EL (cell line): ENCODE measurements around the gene ABHD8.

Source experiments
- DNase-seq: peaks from one replicate; pipeline ENCODE4 v3.0.0-alpha.2; 2016

The ABHD8 gene, protein sequence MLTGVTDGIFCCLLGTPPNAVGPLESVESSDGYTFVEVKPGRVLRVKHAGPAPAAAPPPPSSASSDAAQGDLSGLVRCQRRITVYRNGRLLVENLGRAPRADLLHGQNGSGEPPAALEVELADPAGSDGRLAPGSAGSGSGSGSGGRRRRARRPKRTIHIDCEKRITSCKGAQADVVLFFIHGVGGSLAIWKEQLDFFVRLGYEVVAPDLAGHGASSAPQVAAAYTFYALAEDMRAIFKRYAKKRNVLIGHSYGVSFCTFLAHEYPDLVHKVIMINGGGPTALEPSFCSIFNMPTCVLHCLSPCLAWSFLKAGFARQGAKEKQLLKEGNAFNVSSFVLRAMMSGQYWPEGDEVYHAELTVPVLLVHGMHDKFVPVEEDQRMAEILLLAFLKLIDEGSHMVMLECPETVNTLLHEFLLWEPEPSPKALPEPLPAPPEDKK

DNA sequence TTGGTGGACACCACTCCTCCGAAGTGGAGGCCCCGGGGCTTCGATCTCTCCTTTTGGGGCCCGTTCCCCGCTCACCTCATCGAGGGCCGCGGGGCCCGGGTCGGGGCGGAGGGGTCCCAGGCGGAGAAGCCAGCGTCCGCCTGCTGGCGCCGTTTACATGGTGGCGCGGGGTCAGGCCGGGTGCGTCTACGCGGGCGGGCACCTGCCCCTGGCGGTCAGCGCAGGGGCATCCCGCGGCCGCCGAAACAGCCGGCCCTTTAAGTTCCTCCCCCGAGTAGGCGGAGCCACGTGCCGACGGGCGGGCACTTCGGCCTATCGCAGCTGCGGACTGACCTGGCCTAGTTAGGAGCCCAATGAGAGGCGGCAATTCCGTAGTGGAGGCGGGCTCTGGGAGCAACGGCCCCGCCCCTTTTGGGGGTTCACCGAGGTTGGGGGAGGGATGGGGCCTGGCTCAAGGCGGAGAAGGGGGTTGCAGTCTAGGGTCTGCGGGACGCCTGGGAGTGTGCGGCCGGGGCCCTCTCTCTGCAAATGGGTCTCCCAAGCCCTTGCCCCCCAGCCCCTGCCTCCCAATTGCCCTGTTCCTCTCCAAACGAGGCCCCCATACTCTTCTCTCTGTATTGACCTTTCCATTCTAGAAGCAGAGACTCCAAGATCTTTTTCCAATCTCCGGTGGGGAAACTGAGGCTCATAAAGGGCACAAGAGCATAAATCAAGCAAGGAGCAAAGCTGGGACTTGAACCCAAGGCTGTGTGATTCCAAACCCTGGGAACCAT, at the start of gene ABHD8:
Gene ABHD8 (minus strand): TSS at position 259 of the 773 bp plus-strand sequence. CDS start 1,809 bp downstream, outside the sequence.
- peak; percentile 95 for DNase-seq

DNA sequence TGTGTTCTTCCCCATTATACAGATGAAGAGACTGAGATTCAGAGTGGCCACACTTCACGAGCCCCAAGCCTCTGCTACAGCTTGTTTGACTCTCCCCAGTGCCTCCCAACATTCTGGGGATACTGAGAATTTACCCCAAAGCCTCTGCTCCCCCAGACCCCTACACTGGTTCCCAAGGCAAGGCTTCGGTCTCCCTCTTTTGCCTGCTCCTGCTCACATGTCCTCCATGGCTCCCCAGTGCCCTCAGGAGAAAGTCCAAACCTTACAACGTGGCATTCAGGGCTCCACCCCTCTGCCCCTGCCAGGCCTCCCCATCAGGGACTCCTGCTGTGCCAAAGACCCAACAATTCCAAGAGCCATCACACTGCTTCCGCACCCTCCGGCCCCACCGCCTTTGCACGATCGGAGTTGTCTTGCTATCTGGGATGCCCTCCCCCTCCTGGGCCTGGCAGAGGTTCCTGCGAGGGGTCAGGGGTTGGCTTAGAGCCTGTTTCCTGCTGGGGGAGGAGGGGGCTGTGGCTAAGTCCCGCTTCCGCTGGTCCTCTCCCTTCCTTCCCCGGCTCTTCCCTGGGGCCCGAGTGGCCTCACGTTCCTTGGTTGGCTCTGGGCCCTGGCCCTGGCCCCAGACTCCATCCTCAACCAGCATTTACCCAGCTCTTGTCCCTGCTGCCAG, 49.5 kb upstream of the ABHD8 start:
- DNase-seq: no peak

DNA sequence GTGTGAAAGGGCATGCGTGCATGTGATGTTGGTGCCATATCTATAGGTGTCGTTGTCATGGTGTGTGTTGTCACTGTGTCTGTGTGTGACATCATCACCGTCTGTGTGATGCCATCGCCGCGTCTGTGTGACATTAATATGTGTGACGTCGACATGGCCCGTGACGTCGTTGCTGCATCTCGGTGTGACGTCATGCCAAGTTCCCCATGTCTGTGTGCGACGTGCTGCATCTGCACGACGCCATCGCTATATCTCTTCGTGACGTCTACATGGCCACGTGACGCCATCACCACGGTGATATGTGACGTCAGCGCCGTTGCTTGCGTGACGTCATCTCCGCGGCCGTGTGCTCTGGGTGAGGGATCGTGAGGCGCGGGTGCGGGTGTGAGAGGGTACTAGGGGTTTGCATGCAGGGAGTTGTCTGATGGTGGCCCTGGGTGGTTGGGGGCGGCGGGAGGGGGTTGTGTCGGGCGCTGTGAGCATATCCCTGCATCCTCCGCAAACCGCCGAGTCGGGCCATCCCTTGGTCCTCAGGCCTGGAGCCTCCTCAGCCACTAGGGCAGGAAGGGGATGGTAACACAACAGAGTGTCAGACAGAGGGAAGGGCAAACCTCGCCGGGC, 48.7 kb upstream of the ABHD8 start:
- DNase-seq: no peak

DNA sequence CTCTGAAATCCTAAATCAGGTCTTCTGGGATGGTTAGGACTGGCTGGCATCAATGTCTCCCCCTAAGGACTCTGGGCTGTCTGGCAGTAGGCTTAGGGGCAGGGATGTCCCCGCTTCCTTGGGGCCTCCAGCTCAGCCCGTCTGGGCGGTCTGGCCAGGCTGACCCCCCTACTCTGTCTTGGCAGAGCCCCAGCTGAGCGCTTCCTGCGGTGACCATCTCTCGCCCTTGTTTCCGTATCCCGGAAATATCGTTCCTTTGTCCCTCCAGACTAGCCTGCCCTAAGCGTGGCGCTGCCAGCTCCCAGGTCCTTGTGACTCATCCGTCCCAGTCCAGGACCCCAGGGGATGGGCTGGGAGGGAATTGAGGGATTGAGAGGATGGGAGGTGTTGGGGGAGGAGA, 45.5 kb upstream of the ABHD8 start:
- peak; percentile 76 for DNase-seq

DNA sequence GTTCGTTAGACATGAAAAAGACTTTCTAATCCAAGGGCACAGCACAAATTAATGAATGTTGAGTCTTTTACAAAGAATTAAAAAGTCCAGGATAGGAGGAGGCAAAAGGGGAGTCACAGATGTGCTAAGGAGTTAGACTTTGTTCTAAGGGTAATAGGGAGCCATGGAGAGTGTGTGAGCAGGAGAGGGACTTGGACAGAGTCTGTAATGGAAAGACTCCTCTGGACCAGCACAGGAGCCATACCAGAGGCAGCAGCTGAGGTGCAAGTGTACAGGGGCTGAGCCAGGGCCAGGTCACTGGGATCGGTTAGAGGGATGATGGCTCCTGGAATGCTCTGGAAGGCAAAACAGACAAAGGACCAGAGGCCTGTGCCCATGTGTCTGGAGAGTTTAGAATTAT, 44.7 kb upstream of the ABHD8 start:
- DNase-seq: no peak

DNA sequence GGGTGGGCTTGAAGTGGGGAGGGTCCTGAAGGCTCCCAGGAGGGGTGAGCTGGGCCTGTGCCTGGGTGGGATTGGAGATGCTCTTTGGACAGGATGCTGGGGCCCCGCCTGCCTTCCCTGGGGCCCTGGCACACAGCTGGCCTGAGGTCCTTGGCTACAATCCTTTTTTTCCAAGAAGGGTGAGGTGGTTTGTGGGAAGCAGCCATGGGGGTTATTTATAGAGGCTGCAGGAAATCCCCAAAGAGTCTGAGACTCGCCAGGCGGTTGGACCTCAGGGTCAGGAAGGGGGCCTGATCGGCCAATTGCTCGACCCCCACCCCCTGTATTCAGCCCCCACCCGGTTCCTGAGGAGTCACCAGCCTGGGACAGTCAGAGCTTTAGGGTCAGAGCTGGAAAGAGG, 44.1 kb upstream of the ABHD8 start:
- no peak for DNase-seq

DNA sequence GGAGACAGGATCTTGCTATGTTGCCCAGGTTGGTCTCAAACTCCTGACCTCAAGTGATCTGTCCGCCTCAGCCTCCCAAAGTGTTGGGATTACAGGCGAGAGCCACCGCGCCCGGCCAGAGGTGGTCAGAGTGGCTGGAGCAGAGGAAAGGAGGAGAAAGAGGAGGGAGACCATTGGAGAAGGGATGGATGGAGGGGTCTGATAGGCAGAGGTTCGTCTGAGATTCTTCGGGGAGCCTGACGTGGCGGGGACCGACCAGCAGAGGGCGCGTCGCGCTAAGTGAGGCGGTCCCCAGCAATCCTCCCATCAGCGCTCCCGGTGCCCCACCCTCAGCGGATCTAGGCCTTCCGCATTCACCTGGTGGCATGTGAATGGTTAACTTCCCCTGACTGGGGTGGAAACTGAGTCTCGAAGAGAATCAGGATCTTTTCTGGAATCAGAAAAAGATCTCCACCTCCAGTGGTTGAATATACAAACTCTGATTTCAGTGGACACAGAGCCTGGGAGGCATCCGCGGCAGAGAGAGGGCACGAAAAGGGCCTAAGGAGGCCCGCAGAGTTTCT, 43.0 kb upstream of the ABHD8 start:
- DNase-seq: peak; percentile 57

DNA sequence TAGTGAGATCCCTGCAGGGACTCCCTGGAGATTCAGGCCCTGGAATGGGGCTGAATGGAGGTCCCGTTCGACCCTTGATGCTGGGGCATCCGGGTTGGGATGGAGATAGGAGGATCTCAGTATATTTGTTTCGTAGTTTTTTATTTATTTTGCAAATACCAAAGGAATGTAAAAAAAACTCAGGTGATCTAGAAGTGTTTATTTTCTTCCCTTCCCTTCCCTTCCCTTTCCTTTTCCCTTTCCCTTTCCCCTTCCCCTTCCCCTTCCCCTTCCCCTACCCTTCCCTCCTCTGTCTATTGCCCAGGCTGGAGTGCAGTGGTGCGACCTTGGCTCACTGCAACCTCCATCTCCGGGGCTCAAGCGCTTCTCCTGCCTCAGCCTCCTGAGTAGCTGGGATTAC, 38.6 kb upstream of the ABHD8 start:
- no peak for DNase-seq

DNA sequence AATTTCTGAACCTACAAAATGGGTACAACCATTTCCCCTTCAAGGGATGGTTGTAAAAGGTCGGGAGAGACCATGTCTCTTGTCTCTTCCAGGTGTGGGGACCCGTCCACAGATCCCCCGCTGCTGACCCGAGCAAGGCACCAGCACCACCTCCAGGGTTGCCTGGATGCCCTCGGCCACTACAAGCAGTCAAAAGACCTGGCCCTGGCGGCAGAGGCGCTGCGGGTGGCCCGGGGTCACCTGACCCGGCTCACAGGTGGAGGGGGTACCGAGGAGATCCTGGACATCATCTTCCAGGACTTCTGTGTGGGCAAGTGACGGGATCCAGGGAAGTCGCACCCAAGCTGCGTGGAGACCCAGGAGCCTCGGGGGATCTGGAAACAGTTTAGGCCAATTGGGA, 38.2 kb upstream of the ABHD8 start:
- DNase-seq: no peak

DNA sequence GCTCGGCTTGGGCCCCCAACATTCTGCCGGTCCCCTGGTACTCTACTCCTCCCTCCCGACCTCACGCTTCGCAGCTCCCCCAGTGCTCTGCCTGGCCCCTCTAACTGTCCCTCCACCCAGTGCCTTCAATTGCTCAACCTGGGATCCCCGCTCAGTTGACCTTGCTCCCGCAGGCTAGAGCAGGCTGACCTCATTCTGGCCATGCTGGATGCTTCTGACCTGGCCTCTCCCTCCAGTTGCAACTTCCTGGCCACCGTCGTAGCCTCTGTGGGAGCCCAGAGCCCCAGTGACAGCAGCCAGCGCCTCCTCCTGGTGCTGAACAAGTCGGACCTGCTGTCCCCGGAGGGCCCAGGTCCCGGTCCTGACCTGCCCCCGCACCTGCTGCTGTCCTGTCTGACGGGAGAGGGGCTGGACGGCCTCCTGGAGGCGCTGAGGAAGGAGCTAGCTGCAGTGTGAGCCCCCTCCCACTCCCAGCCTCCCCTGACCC, 37.7 kb upstream of the ABHD8 start:
- no peak for DNase-seq

DNA sequence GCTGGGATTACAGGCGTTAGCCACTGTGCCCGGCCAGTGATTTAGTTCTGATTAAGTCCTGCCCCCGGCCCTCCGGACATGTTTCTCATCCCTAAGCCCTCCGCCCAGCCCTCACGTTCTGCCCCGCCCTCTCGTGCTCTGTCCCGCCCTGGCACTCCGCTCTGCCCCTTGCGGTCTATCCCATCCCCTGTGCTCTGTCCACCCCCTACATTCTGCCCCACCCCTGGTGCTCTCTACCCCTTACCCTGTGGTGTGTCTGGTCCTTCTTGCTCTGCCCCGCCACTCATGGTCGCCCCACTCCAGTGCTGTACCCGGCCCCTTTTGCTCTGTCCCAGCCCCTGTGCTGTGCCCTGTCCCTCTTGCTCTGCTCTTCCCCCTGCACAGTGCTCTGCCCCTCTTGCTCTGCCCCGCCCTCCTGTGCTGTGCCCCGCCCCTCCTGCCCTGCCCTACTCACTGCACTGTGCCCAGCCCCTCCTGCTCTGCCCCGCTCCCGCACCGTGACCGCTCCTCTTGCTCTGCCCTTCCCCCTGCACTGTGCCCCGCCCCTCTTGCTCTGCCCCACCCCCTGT, 37.2 kb upstream of the ABHD8 start:
- no peak for DNase-seq

DNA sequence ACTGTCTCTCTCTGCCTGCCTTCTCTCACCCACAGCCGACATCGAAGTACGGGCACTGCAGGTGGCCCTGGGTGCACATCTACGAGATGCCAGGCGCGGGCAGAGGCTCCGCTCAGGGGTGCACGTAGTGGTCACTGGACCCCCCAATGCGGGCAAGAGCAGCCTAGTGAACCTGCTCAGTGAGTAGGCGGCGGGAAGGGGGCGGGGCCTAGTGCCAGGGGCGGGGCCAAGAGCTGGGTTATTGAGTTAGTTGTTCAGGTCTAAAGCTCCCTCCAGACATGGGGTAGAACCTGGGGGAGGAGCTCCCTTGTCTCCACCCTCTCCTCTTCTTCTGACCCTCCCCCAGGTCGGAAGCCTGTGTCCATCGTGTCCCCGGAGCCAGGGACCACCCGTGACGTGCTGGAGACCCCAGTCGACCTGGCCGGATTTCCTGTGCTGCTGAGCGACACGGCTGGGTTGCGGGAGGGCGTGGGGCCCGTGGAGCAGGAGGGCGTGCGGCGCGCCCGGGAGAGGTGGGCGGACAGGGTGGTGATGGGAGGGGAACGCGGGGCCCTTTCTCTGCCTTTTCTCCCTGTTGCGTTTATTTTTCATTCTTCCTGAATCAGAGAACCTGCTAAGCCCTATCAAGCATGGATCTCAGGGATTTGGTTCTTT, 36.0 kb upstream of the ABHD8 start:
- DNase-seq: no peak

DNA sequence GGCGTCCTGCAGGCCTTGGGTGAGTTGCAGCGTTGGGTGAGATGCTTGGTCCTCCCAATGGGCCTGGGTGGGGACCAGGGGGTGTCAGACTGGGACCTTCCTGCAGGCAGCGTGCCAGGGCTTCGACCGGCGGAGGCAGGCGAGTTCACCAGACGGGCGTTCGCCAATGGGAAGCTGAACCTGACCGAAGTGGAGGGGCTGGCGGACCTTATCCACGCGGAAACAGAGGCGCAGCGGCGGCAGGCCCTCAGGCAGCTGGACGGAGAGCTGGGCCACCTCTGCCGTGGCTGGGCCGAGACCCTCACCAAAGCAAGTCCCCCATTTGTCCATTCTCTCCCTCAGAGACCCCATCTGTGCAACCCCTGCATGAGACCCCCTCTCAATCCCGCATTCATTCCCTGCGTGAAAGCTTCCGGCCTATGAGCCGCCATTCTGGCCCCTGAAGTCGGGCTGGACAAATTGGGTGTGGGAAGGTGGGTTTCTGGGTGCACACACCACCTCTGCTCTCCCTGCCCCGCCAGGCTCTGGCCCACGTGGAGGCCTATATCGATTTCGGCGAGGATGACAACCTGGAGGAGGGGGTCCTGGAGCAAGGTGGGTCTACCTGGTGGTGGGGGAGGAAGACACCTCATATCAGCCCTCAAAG, 35.3 kb upstream of the ABHD8 start:
- no peak for DNase-seq

DNA sequence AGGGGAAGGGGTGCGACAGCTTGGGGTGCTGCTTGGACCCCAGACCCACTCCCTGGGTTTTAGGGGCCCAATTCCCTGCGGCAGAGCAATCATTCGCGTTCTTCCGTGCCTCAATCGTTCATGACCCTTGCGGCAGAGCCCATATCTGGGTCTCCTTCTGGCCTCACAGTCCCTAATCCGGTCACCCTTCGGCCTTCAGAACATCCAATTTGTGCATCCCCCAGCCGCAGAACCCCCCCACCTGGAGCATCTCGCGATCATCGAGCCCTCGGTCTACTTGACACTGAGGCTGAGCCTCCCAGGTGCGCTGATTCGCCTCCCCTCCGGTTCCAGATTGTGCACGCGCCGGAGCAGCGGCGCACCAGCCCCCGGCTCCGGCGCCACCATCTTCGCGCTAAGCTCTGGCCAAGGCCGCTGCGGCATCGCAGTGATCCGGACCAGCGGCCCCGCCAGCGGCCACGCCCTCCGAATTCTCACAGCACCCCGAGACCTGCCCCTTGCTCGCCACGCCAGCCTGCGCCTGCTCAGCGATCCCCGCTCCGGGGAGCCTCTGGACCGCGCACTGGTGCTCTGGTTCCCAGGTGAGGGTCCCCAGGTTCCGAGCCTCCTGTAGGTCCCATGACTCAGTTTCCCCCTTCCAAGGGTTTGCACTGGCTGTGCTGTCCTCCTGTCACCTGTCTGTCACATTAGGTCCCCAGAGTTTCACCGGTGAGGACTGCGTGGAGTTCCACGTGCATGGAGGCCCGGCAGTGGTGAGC, 34.6 kb upstream of the ABHD8 start:
- DNase-seq: peak; percentile 46

DNA sequence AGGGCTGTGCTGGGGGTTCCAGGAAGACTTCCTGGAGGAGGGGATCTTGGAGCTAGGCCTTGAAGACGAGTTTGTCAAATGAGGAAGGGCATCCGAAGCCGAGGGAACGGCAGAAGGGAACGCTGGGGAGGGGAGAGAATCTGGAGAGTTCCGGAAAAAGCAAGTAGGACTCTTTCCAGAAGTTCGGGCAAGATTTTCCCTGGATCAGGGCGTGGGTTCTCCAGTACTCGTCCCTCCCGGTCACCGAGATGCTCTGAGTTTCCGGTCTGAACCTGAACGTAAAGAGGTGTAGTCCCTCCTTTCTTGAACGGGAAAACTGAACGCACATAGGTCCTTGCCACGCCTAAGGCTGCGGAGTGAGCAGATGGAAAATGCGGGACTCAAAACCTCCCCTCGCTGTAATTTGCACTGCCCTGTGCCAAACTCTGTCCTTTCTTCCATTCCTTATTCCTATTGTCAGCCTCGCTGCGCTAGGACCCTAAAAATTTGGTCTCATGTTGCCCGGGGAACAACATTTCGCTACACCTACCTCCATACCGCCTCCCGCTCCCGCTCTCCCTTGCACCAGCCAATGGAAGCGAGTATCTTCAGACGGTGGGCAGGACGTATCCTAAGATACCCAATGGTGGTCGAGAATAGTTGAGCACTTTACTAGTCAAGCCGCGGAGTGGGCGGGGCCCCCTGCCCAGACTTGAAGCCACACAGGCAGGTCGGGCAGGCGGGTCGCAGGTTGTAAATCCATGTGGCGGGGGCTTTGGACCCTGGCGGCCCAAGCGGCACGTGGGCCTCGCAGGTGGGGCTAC, 33.8 kb upstream of the ABHD8 start, which contains the start of gene GTPBP3:
Gene GTPBP3 (plus strand): TSS at position 682 of the 803 bp plus-strand sequence. CDS start 59 bp downstream, at position 741.
- peak; percentile 99 for DNase-seq

DNA sequence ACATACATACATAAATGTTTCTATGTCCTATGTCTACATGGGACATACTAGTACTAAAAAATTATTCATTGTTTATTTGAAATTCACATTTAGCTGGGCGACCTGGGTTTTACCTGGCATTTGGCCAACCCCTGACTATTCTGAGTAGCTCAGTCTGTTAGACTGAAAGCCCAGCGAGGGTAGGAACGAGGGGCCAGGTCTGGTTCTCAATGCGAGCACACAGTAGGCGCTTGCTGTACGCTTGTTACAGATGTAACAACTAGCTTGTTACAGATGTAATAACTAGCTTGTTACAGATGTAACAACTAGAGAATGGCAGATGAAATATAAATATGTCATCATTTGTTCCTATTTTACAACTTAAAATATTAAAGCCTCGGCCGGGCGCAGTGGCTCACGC, 32.4 kb upstream of the ABHD8 start:
- DNase-seq: no peak

DNA sequence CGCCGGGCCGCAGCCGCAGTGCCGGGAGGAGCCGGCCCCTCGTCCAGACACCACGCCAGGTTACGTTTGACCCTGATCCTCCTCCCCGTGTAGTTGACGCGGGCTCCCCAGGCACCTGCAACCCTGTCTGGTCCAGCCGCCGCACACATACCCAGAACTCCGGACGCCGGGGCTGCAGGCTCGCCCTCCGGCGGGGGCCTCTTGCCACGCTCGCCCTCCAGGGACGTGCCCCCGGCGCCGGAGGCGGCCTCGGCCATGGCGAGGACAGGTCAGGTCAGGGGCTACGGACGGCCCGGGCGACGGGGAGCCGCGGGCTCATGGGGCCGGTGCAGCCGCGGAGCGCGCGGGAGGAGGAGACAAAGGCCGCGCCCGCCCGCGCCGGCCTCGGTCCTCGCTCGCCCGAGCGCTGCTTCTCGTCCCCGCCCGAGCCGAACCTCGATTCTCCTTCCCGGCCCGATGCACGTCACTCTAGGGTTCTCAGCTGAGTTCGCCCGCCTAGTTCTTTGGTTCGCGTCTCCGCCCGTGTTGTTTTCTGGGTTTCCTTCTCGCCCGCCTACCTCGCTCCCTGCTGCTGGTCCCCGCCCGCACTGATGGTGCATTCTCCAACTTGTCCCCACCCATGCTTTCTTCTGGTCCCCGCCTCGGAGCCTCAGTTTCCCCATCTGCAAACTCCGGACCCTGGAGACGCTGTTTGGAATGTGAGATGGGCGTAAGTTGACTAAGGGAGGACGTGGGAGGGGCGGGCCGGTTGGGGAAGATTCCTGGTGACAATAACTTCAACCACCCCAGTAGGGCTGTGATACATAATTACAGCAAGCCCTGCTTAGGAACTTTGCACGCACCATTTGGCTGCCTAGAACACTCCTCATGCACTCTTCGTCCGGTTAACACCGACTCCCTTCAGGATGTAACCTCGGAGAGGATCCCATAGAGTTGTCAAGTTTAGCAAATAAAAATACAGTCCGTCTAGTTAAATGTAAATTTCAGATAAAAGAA, 31.5 kb upstream of the ABHD8 start, which contains the start of gene ANO8:
Gene ANO8 (minus strand): TSS at position 442 of the 996 bp plus-strand sequence. CDS start 185 bp downstream, at position 257.
- DNase-seq: peak; percentile 98
